DND-41 (cell line): ENCODE results near the gene PRPSAP1.

Experiments used
- EZH2 ChIP-seq: IDR thresholded peaks from 3 replicates; pipeline ENCODE4 v1.6.1; 2012; ENCODE audit warnings: borderline replicate concordance, low read depth, mild to moderate bottlenecking, moderate library complexity, low read length, inconsistent platforms; ENCODE audit not compliant: severe bottlenecking
- TF ChIP-seq, protein P1 (sequence below): IDR thresholded peaks from 2 replicates; pipeline ENCODE4 v1.5.1; 2012; ENCODE audit warnings: borderline replicate concordance, low read length, moderate library complexity, mild to moderate bottlenecking; ENCODE audit not compliant: poor library complexity, severe bottlenecking; ENCODE audit errors: extremely low read depth

DNA sequence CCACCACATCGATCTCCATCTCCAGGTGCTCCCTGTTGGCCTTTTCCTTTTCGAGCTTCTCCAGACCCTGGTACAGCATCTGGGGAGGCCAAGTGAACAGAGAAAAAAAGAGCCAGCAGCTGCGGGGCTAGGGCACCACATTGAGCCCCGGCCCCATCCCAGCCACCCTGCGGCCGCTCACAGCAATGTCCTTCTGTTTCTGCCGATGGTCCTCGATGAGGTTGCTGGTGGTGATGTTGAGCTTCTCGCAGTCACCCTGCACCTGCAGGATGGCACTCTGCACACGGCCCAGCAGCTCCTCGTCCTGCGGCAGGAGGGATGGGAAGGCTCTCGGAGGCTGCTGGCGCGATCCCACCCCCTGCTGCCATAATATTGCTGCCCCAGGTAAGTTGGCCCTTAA lies 73.1 kb downstream of the PRPSAP1 start:
- TF ChIP-seq, protein P1, sequence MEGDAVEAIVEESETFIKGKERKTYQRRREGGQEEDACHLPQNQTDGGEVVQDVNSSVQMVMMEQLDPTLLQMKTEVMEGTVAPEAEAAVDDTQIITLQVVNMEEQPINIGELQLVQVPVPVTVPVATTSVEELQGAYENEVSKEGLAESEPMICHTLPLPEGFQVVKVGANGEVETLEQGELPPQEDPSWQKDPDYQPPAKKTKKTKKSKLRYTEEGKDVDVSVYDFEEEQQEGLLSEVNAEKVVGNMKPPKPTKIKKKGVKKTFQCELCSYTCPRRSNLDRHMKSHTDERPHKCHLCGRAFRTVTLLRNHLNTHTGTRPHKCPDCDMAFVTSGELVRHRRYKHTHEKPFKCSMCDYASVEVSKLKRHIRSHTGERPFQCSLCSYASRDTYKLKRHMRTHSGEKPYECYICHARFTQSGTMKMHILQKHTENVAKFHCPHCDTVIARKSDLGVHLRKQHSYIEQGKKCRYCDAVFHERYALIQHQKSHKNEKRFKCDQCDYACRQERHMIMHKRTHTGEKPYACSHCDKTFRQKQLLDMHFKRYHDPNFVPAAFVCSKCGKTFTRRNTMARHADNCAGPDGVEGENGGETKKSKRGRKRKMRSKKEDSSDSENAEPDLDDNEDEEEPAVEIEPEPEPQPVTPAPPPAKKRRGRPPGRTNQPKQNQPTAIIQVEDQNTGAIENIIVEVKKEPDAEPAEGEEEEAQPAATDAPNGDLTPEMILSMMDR: no peak
- TF ChIP-seq EZH2: no peak
